Measurements from ENCODE around the gene DCLRE1A. TPM values are rescaled to one million over a fixed set of nuclear protein-coding genes. Genes with fewer than 3 reads are reported as not detected.

The DCLRE1A gene
- total RNA-seq, 1 experiment from 2014 or later = 15.0 TPM

GRCh38 chr10:113890769-113891168, 36.9 kb upstream of the DCLRE1A start:
- H3K4me3 ChIP-seq (ENCODE audit: low read depth in 2 of 2, low read length in 2 of 2) = no peak overlapping the region
- no peak for ATAC-seq
- no peaks in the 10 kb centered on the region; the same call in 1 of the 2 replicates for H3K36me3 ChIP-seq (ENCODE audit: control insufficient read depth, insufficient read depth, low read length)
- BruUV-seq (replicated peaks) = no TSS peak
- in situ Hi-C loops (cut with HindIII; ENCODE audit: low pct_unique_long_range_greater_than_20kb, low sequenced_read_pairs) (no loop called here), intact Hi-C loops (cut with micrococcal nuclease; ENCODE audit: unreplicated experiment) (no loop called here)
- H3K27ac ChIP-seq (ENCODE audit: low read length) = no peak overlapping the region
- H3K4me1 ChIP-seq (ENCODE audit: control insufficient read depth, insufficient read depth, low read length) = 0 out of 2 replicates have a peak, but pooled peaks cover 3% of the 10 kb centered on the region
- ChIA-PET CTCF (interaction anchor here (0.9 kb wide), 1 partner anchor 186 kb away, joined by 4 read pairs; no protein-coding TSS in a partner anchor), POLR2A (interaction anchor here (0.5 kb wide), 1 partner anchor 151 kb away, joined by 3 read pairs; no protein-coding TSS in a partner anchor)
- no peak for TF ChIP-seq TCF7L2 (IDR thresholded peaks at IDR 0.05; ENCODE audit: low read depth, low read length)
- no peak for TF ChIP-seq REST (IDR thresholded peaks at IDR 0.05; ENCODE audit: insufficient read depth in 1 of 2, low read depth in 2 of 2, low read length in 1 of 2)
- no peak for TF ChIP-seq SIN3A (IDR thresholded peaks at IDR 0.05; ENCODE audit: borderline replicate concordance, insufficient read depth, low read depth, low read length)
- TF ChIP-seq POLR2AphosphoS5 (IDR thresholded peaks at IDR 0.05; ENCODE audit: low read depth, low read length) = no peak
- no peak for TF ChIP-seq CTCF (IDR thresholded peaks at IDR 0.05)
- H3K27me3 ChIP-seq (ENCODE audit: control insufficient read depth, insufficient read depth, low read length) = no peaks in the 10 kb centered on the region
- H3K9me3 ChIP-seq (ENCODE audit: control insufficient read depth, insufficient read depth, low read depth, low read length) = no peaks in the 10 kb centered on the region
- no peak for DNase-seq (ENCODE audit: low read depth, low spot score)

- ChIA-PET POLR2A (no interaction called here), CTCF (no interaction called here)
- H3K9me3 ChIP-seq (ENCODE audit: control insufficient read depth, insufficient read depth, low read depth, low read length) = no peaks in the 10 kb centered on the region
- TF ChIP-seq CTCF (IDR thresholded peaks at IDR 0.05) (no peak), SIN3A (IDR thresholded peaks at IDR 0.05; ENCODE audit: borderline replicate concordance, insufficient read depth, low read depth, low read length) (no peak), TCF7L2 (IDR thresholded peaks at IDR 0.05; ENCODE audit: low read depth, low read length) (no peak), POLR2AphosphoS5 (IDR thresholded peaks at IDR 0.05; ENCODE audit: low read depth, low read length) (no peak), REST (IDR thresholded peaks at IDR 0.05; ENCODE audit: insufficient read depth in 1 of 2, low read depth in 2 of 2, low read length in 1 of 2) (no peak)
- no peak overlapping the region for H3K4me3 ChIP-seq (ENCODE audit: low read depth in 2 of 2, low read length in 2 of 2)
- H3K4me1 ChIP-seq (ENCODE audit: control insufficient read depth, insufficient read depth, low read length) = 0 out of 2 replicates have a peak, but pooled peaks cover 3% of the 10 kb centered on the region
- ATAC-seq = no peak
- no peak overlapping the region; the same call in 1 of the 2 replicates for H3K27ac ChIP-seq (ENCODE audit: low read length)
- no peaks in the 10 kb centered on the region; the same call in 1 of the 2 replicates for H3K36me3 ChIP-seq (ENCODE audit: control insufficient read depth, insufficient read depth, low read length)
- in situ Hi-C loops (cut with HindIII; ENCODE audit: low pct_unique_long_range_greater_than_20kb, low sequenced_read_pairs) = no loop called here
- no peak for DNase-seq (ENCODE audit: low read depth, low spot score)
- no peaks in the 10 kb centered on the region for H3K27me3 ChIP-seq (ENCODE audit: control insufficient read depth, insufficient read depth, low read length)
- intact Hi-C loops (cut with micrococcal nuclease; ENCODE audit: unreplicated experiment) = no loop called here
- BruUV-seq (replicated peaks) = no TSS peak
Observed at GRCh38 chr10:113889911-113890310, 36.0 kb upstream of the DCLRE1A start.

Data from Panc1 (cell line).